AG04450 (cell line): Measurements from ENCODE around the gene EHBP1. TPM values are rescaled to one million over a fixed set of nuclear protein-coding genes. Genes with fewer than 3 reads are reported as not detected.

Source experiments
- CTCF ChIA-PET: fragments of 300-600, 350-600 bp; formaldehyde crosslinking; extraction: SDS; loops from one replicate; lab custom pipeline; 2022; ENCODE audit warnings: antibody characterized with exemption, inconsistent platforms; lab: Charles Lee
- POLR2A ChIA-PET: fragments of 350-600 bp; formaldehyde crosslinking; extraction: SDS; loops from one replicate; lab custom pipeline; 2021; ENCODE audit warnings: antibody characterized with exemption, inconsistent platforms; lab: Yijun Ruan, JAX
- DNase-seq: peaks from one replicate; pipeline ENCODE4 v3.0.0-alpha.2; 2011; ENCODE audit warnings: low read depth, low spot score
- H3K27ac ChIP-seq: one replicate; pipeline ENCODE4 v1.5.1; 2012; ENCODE audit warnings: low read depth, low read length, control low read depth
- H3K27me3 ChIP-seq: one replicate; pipeline ENCODE4 v1.6.0; 2012; ENCODE audit warnings: low read length; ENCODE audit not compliant: control insufficient read depth, insufficient read depth
- H3K4me3 ChIP-seq: 2 replicates; pipeline ENCODE4 v1.5.1; 2011; ENCODE audit warnings: mild to moderate bottlenecking, low read depth, low read length, control low read depth
- H3K9me3 ChIP-seq: 2 replicates; pipeline ENCODE4 v1.5.1; 2012; ENCODE audit warnings: low read length; ENCODE audit not compliant: control insufficient read depth, insufficient read depth
- CTCF ChIP-seq: IDR thresholded peaks from 2 replicates; pipeline ENCODE4 v1.5.1; 2011; ENCODE audit warnings: low read depth, low read length, control low read depth, inconsistent platforms
- polyA plus RNA-seq: library from polyadenylated mRNA; depleted of rRNA; stranded (reverse); fragments of >200 nt; gene quantifications from 2 replicates; pipeline ENCODE4 v1.2.3, GENCODE V29; 2011

EHBP1 gene
- polyA plus RNA-seq, 1 experiment, result 68.6 TPM

DNA sequence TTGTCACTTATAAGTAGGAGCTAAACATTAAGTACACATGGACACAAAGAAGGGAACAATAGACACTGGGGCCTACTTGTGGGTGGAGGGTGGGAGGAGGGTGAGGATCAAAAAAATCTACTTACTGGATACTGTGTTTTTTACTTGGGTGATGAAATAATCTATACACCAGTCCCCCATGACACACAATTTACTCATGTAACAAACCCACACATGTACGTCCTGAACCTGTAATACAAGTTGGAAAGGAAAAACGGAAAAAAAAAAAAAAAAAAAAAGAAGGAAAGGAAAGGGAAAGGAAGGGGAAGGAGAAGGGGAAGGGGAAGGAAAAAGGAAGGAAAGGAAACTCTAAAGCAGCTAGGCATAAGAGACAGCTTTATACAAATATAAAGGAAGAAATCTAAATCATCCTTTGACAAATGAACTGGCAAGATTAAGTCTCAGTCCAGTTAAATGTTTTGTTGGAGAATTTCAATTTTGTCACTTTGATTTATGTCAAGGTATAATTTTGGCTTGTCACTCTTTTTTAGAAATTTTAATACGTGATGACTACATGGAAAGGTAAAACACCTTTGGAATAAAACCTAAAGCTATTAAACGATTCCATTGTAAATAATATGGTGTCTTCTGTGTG lies 175.8 kb downstream of the EHBP1 start:
- ChIA-PET POLR2A (no interaction called here), CTCF (interaction anchor here (0.7 kb wide), 1 partner anchor 571 kb away, joined by 4 read pairs; no protein-coding TSS in a partner anchor)
- DNase-seq, result no peak
- no peak overlapping the region for H3K4me3 ChIP-seq
- H3K27ac ChIP-seq, result no peak overlapping the region
- H3K9me3 ChIP-seq, result no peaks in the 10 kb centered on the region
- TF ChIP-seq CTCF, result no peak
- H3K27me3 ChIP-seq, result no peaks in the 10 kb centered on the region

- Histone ChIP-seq H3K9me3 (no peaks in the 10 kb centered on the region), H3K27ac (no peak overlapping the region), H3K27me3 (no peaks in the 10 kb centered on the region), H3K4me3 (no peak overlapping the region)
- TF ChIP-seq CTCF, result no peak
- DNase-seq, result no peak
- CTCF ChIA-PET, result no interaction called here
- POLR2A ChIA-PET, result no interaction called here
These were observed 178.1 kb downstream of the EHBP1 start for GRCh38 chr2:62883629-62884028.

- CTCF ChIA-PET, result no interaction called here
- Histone ChIP-seq H3K27ac (no peak overlapping the region), H3K27me3 (no peaks in the 10 kb centered on the region), H3K4me3 (no peak overlapping the region), H3K9me3 (no peaks in the 10 kb centered on the region)
- DNase-seq, result no peak
- POLR2A ChIA-PET, result no interaction called here
- TF ChIP-seq CTCF, result no peak
These were observed 178.6 kb downstream of the EHBP1 start for GRCh38 chr2:62884086-62884485.

- Histone ChIP-seq H3K4me3 (no peak overlapping the region), H3K27me3 (no peaks in the 10 kb centered on the region), H3K27ac (no peak overlapping the region), H3K9me3 (no peaks in the 10 kb centered on the region)
- ChIA-PET POLR2A (no interaction called here), CTCF (no interaction called here)
- TF ChIP-seq CTCF, result no peak
- DNase-seq, result no peak
These were observed 179.0 kb downstream of the EHBP1 start for GRCh38 chr2:62884514-62884913.

DNA sequence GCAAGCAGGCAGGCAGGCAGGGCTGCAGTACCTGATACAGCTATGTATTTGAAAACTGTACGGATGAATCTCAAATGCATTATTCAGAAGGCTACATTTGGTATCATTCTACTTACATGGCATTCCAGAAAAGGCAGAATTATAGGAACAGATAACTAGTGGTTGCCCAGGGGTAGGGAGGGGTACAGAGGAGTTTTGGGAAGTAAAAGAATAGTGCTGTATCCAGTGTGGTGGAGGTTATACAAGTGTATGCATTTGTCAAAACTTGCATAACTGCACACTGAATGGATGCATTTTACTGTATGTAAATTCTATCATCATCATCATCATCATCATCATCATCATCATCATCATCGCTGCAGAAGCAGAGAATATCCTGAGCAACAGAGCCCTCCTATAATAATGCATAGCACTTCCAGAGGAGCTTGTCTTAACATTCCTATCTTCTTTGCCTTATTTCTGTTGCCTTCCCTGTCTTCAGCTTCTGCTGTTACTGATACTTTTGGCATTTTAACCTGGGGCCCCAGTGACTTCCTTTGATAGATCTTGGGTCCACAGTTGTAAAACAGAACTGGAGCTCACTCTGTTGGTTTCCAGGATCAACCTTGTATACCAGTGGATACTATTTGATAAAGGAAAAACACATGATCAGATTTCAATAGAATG lies 189.6 kb downstream of the EHBP1 start:
- DNase-seq, result no peak
- POLR2A ChIA-PET, result no interaction called here
- no peak for TF ChIP-seq CTCF
- CTCF ChIA-PET, result no interaction called here
- Histone ChIP-seq H3K4me3 (no peak overlapping the region), H3K9me3 (no peaks in the 10 kb centered on the region), H3K27ac (no peak overlapping the region), H3K27me3 (no peaks in the 10 kb centered on the region)
